ENCODE results near the gene MRPL3. TPM values are rescaled to one million over a fixed set of nuclear protein-coding genes. Genes with fewer than 3 reads are reported as not detected.
"Not testable (repeated sequence)": the region's sequence is repeated elsewhere in the genome, so short reads cannot be mapped to it uniquely, and the experiment has no call there.

MRPL3 gene
- total RNA-seq, 1 donor from 2014 or later, result 112 TPM

DNA sequence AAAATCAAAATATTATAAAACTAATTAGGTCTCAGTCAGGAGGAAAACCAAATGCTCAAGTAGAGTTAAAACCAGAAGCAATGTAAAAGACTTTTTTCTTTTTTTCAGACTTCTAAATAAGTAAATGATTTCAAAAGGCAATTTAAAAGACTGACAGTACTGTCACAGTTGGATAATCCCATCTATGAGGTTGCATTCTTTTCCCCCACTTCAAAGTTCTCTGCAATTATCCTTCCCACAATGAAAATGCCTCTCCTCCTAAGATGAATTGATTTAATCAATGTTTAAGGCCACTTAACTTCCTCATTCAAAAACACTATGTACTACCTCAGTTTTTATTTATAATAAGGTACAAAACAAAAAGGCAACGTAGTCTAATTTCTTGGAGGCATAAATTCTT, 8.1 kb downstream of the MRPL3 start:
- DNase-seq, result no peak

DNA sequence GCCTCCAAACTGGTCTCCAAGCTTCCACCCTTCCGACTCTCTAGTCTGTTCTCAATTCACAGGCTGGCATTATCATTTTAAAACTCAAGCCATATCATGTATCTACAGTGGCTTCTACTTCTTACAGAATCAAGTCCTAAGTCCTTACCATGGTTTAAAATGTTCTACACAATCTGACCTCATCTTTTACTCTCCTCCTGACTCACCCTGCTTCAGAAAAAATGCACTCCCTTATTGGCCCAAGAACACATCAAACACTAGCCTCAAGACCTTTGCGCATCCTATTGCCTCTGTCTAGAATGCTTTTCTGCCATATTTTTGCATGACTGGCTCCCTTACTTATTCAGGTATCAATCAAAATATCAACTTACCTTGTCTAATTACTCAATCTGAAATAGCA, 11.0 kb downstream of the MRPL3 start:
- no peak for DNase-seq

DNA sequence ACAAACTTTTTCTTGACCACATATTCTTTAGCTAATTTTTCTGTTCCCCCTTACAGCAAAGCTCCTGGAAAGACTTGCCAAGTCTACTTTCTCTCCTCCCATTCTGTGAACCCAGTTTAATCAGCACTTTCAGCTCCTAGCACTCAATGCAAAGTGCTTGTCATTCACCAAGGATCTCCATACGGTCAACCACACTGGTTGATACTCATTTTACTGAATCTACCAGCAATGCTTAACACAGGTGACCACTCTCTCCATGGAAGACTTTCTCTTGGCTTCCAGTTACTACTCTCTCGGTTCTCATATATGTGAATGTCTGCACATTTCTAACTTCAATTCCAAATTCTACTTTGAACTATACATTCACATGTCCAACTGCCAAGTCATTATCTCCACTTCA, 11.7 kb downstream of the MRPL3 start:
- no peak for DNase-seq

DNA sequence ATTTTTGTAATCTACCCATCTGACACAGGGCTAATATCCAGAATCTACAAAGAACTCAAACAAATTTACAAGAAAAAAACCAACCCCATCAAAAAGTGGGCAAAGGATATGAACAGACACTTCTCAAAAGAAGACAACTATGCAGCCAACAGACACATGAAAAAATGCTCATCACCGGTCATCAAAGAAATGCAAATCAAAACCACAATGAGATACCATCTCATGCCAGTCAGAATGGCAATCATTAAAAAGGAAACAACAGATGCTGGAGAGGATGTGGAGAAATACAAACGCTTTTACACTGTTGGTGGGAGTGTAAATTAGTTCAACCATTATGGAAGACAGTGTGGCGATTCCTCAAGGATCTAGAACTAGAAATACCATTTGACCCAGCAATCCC, 16.2 kb downstream of the MRPL3 start:
- not testable (repeated sequence) for DNase-seq

DNA sequence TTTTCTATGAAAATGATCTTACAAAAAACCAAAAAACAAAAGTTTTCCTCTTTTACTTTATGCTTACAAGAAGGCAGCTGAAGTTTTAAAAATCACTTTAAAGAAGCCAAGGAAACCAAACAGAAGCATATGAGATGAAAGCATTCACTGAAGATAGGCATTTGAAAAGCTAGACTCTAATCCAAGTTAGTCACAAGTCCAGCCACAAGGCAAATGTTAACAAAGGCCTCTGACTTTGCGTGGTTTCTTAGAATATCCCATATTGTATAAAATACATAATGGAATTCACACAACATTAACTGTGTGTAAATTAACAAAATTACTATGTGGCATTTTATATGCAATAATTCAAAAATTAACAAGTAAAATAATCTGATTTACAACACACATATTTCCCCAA, 17.7 kb downstream of the MRPL3 start:
- DNase-seq, result no peak

DNA sequence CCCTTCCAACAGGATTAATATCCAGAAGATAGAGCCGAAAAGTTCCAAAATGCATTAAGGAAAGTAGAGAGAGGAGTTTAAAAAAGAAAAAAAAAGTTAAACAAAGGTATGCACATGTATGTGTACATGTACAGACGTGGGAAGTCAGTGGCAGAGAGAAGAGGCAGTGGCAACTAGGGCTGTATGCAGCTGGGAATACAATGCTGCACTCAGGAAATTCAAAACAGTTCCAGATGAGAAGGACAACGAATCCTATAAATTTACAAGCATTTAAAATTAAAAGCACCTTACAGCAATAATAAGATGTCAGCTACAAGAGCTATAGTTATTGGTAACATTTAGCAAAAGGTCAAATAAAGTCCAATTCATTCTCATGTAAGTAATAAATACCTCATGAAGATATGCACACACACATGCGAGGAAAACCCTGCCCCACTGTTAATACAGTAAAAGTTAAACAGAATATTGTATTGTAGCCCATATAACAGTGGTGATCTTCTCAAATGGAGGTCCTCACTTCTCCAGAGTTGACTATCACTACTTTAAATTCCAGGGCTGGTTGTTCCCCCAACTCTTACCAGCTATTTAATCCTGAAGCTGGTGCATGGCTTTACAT, 18.2 kb downstream of the MRPL3 start:
- no peak for DNase-seq

DNA sequence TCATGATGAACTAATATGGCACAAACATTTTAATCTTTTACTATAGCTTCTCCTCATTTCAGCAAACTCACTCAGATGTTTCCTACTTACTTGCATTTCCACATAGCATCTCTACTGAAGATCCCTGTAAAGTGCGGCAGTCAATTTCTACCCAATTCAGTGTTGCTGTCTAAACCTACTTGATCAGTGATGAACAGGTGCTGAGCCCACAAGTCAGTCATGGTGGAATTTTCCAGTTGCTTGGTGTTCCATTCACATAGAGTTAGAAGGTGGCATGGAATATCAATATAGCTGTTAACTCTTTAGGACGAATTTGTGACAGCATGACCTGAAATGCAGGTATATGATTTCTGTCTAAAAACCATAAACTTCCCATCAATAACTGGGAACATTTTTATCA, 22.7 kb downstream of the MRPL3 start:
- DNase-seq, result no peak

DNA sequence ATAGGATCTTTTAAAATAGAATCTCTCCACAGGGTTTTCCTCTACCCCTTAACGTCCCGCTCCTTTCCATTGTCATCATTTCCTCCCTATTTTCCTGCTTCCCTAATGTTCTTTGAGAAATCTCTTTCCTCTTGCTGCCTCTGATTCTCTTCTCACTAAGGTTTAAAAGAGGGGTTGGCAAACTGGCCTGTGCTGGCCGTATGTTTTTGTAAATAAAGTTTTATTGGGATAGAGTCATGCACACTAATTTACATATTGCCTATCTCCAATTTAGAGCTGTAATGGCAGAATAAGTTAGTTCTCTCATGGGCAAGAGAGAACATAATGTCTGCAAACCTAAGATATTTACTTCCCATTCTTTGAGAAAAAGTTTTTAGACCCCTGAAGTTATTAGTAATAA, 25.0 kb downstream of the MRPL3 start:
- no peak for DNase-seq

DNA sequence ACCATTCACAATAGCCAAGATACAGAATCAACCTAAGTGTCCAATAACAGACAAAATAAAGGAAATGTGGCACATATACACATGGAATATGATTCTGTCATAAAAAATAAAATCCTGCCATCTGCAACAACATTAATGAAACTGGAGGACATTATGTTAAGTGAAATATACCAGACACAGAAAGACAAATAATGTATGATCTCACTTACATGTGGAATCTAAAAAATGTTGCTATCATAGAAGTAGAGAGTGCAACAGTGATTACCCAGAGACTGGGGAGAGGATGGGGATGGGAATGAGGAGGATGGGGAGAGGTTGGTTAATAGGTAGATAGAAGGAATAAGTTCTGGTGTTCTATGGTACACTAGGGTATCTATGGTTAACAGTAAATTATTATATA, 28.7 kb downstream of the MRPL3 start:
- DNase-seq, result no peak

DNA sequence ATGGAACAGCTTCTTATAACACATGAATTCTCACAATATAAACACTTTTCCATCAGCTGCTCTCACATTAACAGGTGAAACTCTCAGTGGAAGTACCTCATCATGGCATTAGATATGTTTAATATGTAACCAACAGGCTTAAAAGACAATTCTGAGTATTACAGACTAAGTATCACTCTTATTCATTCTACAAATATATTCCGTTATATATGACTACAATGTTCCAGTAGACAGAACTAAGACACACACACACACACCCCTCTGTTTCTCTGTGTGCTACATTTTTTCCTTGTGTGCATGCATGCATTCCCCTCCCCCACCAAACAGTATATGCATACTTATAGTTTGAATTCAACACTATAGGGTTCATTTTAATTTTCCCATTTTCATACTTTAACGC, 32.4 kb downstream of the MRPL3 start:
- DNase-seq, result no peak

DNA sequence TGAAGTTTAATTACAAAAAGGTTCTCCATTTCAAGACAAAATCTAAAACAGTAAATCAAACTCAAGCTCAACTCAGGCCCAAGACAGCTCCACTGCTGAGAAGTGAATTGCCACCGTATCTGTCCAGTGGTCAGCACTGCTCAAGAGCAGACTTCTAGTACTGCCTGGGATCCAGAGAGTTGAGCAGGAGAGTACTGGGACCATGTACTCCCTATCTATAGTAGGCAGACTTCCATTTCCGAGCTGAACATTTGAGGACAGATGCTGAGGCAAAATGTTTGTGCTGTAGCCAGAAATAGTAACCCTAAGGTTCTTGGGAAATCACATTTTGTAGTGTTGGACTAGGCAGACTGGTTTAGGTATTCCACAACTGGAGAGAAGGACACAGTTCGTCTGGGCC, 44.1 kb downstream of the MRPL3 start:
- DNase-seq, result no peak

DNA sequence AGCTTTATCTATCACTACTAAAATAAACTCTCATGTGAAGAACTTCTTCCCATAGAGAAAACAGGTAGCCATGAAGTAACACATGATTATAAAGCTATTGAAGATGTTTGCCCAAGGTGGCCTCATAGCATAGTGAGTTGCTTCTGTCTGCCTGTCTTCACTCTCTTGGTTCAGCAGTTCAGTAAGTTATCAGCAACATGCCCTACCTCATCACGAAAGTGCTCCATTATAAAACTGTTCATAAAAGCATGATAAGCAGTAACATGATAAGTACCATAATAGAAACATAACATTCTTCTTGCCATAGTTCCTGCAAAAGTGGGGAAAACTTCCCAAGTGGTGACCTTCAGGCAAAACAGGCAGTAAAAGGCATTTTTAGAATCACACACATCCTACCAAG, 45.6 kb downstream of the MRPL3 start:
- no peak for DNase-seq

DNA sequence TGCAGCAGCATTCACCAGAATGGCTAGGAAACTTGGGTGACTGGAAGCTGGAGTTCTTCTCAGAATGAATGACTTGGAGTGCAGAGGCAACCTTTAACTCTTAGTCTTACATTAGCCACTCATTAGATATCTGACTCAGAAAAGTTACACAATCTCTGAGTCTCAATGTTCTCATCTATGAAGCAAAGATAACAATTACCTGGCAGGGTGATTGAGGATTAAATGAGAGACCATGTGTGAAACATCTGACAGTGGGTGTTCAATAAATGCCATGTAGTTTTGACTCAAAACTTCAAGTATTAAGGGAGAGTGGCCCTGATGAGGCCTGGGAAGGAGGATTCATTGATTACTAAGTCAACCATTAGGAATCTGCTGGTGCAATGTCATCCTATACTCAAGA, 48.3 kb downstream of the MRPL3 start:
- DNase-seq, result no peak

DNA sequence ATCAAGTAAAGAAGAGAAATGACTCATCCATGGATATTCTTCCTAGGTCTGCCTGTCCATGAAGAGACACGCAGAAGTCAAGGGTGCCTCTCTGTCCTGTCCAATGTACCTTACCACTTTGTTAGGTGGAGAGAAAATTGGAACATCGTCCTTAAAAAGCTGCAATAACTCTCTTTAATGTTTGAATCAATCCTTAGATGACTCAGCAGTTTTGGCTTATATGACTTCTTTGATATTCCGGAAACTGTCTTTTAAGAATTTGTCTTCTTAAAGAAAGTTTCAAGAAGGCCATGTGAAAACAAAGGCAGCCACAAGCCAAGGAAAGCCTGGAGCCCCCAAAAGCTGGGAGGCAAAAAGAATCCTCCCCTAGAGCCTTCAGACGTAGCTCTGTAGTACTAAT, 49.2 kb downstream of the MRPL3 start:
- no peak for DNase-seq

DNA sequence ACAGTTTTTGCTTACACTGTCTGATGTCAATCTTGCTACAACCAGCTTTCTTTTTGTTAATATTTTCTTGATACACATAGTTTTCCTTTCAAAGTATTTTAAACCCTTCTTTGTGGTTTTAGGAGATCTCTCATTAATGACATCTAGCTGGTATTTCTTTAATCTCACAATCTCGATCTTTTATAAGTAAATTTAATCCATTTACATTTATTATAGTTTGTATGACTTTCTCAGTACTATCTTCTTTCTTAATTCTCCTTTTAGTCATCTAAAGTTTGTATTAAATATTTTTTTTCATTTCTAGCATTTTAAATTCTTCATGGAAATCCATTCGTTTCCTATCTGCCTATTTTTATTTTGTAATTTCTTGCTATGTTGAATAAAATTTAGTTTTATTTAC, 55.4 kb downstream of the MRPL3 start:
- no peak for DNase-seq

DNA sequence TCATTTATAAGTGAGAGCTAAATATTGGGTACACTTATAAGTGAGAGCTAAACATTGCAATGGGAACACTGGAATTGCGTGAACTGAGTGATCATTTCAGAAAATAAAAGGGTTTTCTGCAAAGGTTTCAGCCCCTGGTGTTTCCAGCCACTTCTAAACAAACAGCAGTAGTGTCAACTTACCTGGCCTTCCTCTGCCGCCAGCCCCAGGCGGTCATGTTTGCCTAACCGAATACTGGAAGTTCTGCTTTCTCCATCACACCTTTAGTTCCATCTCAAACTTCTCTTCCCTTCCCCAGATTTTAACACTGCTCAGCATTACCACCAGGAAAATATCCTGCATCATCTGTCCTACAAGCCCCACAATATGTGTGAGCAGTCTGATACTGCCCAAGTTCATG, 58.6 kb downstream of the MRPL3 start:
- DNase-seq, result no peak

DNA sequence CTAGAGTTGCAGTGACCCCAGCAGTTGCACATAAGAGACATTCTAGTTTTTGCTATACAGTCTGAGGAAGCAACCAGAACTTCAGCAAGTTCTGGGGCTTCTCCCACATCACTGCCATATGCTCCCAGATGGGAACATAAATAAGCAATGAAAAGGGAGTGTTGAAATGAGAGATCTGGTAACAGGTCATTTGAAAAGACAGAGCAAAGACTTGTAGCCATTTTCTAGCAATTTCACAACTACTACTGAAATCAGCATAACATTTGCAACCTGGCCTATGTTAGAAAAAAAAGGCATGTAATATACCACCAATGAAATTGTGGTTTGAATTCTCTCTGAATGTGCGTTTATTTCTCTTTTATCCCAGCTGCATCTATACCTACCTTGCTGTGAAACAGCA, 63.7 kb downstream of the MRPL3 start:
- no peak for DNase-seq

DNA sequence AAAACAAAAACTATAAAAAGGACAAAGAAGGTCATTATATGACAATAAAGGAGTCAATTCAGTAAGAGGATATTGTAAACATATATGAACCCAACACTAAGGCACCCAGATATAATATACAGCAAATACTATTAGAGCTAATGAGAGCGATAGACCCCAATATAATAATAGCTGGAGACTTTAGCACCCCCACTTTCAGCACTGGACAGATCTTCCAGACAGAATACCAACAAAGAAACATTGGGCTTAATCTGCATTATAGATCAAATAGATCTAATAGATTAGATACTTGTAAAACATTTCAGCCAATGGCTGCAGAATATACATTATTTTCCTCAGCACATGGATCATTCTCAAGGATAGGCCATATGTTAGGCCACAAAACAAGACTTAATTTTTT, 67.8 kb downstream of the MRPL3 start:
- DNase-seq, result no peak

DNA sequence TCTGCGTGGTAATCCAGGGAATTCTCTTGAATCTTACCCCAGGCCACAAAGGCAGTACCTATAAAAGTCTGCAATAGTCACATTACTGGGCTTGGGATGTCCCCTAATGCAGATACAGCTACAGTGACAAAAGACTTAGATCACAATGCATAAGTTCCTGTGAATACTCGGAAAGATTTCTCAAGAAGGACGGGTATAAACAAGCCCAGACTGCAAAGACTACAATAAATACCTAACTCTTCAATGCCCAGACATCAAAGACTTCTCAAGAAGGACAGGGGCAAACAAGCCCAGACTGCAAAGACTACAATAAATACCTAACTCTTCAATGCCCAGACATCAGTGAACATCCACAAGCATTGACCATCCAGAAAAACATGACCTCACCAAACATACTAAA, 70.3 kb downstream of the MRPL3 start:
- no peak for DNase-seq

DNA sequence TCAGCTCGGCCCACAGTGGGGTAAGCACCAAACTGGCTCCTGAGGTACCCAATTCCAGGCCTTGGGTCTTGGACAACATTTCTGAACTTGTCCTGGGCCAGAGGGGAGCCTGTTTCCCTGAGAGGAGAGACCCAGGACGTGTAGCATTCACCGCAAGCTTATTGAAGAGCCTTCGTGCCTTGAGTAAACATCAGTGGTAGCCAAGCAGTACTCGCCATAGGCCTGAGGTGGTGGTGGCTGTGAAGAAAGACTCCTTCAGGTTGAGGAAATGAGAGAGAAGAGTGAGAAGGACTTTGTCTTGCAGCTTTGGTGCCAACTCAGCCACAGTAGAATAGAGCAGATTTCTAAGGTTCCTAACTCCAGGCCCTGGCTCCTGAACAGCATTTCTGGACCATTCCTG, 71.0 kb downstream of the MRPL3 start:
- DNase-seq, result no peak

DNA sequence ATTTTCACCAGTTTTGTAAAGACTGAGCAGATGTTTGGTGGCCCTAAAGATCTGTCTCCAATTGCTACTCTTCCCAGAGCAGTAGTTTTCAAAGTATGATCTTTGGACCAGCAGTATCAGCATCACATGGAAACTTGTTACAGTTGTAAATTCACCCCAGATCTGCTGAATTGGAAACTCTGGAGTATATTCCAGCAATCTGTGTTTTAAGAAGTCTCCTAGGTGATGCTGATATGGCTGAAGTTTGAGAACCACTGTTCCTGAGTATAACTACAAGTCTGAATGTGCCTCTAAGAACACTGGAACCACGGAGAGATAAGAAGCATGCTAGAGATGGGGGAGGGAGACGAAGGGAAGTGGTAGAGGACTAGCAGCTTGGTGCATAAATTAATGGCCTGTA, 75.5 kb downstream of the MRPL3 start:
- no peak for DNase-seq

DNA sequence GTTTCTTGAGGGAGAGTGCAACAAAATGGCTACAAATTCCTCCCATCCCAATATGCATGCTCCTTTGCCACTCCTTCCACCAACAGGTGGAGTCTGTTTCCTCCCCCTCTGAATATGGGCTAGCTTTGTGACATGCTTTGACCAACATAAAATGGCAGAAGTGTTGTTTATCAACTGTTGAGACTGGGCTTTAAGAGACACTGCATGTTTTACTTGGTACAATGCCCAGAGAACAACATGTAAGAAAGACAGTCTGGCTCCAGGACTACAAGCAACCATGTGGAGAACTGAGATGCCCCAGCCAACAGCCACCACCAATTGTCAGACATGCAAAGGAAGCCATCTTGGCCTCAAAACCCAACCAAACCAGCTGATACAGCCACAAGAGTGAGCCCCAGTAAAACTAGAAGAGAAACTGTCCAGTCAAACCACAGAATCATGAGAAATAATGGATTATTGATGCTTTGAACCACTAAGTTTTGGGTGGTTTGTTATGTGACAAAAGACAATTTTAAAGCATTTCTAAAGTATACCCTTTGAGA, 80.7 kb downstream of the MRPL3 start:
- no peak for DNase-seq

DNA sequence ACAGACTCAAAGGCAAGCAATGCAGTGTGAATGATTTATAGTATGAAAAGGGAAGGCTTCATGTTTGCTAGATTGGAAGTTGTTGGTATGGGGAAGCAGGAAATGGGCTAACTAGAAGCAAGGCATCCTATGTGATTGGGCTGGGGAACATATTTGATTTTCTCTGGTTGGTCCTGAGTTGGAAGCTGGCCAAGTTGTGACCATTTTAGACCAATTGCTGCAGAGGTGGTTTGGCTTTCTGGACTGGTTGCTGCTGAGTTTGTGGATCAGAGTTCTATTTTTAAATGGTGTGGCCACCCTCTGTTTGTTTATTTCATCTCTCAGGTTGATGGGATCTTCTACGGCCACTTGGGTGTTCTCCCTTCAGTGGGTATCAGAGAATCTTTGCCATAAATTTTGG, 81.5 kb downstream of the MRPL3 start:
- no peak for DNase-seq

DNA sequence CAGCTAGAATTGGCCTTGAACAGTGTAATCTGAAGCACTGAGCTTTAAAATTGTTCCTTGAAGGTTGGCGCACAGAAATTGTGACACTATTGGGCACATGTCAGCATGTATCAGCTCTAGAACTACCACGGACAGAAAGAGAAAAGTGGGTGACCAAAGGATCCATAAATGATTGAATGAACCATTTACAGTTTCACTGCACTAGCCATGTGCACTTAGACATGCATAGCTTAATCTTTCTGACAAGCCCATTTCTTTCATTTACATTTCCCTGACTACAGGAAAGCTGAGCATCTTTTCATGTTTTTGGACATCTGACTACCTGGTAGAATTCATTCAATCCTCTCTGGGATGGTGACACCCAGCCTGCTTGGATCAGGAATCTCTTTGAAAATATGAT, 85.0 kb downstream of the MRPL3 start:
- DNase-seq, result no peak
